HG03378 (cell line): ENCODE results near the gene NKX2-3.

ENCODE experiments used
- ATAC-seq: cut with Tn5 transposase; IDR thresholded peaks from one replicate; pipeline ENCODE4 v1.9.1; 2021; ENCODE audit warnings: mild to moderate bottlenecking, moderate library complexity; ENCODE audit not compliant: unreplicated experiment

The NKX2-3 gene

DNA sequence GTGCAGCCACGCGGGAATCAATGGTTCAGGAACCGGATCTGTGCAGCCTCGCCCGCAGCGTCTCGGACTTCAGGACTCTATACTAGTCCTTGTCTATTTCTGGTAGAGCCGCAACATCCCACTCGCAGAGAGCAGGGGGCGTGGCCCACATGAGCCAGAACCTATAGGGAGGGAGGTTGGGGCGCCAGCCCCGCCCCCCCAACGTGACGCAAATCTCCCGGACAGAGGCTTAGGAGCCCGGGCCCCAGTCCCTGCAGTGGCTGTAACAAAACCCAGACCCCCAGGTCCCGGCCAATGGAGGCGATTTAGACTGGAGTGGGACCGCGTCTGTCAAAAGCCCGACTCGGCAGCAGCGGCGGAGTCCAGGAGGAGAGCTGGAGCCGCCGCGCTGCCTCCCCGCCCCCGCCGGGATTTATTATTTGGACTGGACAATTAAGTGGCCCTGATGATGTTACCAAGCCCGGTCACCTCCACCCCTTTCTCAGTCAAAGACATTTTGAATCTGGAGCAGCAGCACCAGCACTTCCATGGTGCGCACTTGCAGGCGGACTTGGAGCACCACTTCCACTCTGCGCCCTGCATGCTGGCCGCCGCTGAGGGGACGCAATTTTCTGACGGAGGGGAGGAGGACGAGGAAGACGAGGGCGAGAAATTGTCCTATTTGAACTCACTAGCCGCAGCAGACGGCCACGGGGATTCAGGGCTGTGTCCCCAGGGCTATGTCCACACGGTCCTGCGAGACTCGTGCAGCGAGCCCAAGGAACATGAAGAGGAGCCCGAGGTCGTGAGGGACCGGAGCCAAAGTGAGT, at the start of gene NKX2-3:
Gene NKX2-3 (plus strand): TSS at position 256 of the 809 bp plus-strand sequence. CDS start 190 bp downstream, at position 446.
- peak; percentile 65 for ATAC-seq

DNA sequence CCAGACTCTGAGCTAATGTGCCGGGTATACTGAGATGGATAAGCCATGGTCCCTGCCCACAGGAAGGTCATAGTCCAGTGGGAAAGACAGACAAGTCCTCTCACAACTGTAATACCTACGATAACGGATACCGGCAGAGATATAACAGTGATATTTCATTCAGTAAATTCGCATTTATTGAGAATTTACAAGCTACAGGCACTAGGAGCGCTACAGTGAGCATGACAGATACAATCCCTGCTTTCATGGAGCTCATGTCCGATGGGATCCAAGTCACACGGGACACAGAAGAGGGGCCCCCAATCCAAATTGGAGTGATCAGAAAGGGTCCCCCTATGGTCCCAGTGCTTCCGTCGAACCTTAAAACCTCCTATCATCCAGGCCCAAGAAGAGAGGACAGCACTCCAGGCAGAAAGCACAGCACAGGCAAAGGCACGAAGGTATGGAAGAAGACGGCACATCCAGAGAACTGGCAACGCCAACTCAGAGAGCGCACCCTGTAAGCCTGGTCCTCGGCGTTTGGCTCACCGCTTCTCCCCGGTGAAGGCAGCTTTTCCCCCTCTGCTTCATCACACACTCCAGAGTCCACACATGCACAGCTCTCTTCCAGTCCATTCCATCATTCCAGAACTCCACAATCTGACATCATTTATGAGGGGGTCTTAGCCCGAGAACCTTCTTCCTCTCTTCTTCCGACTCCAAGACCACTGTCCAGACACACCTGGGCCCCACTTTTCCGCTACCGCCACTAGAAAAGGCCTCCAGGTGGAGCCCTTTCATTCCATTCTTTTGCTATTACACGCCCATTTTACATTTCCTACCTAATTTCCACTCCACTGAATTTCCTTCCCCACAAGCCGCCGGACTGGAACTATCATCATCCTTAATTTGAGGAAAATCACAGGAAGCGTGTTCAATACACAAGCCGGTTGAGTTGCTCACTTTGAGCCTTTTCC, 47.8 kb upstream of the NKX2-3 start:
- no peak for ATAC-seq

DNA sequence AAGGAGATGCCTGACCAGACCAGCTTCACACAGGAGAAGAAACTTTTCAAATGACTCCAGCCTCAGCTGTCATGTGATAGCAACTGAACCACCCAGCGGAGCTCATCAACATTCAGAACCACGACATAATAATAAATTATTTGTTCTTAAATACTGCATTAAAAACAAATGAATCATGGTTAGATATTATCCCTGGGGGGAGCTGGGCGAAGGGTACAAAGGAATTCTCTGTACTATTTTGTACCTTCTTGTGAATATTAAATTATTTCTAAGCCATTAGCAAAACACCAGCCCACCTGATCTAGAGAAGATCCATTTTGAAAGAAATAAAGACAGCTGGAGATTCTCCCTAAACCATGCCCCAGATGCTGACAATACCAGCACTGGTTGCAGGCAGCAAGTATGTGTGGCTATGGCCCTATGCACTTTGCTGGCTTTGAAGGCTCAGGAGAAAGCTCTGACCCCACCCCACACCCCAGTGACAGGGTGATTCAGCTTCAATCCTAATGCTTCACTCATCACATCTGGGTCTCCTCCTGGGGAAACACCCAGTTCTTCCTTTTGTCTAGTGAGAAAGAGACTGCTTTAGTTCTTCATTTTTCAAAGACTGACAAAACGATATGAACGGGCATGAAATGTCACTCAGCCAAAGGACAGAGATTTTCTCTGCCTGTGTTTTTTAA, 45.5 kb upstream of the NKX2-3 start:
- no peak for ATAC-seq

DNA sequence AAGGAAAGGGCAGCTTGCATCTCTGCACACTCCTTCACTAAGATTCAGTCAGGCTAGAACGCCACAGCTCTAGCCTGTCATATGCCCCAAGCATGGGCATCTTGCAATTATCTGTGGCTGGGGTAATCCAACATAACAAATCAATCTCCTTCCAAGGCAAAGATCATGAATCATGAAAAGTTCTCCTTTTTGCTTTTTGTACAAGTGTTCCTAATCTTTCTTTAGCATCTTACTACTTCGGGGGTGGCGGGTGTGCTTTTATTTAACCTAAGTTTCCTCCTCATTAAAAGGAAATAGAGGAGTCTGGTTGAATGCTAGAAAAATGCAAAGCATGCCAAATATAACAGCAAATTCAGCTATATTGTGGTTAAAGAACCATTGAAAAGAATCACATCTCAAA, 43.5 kb upstream of the NKX2-3 start:
- no peak for ATAC-seq

DNA sequence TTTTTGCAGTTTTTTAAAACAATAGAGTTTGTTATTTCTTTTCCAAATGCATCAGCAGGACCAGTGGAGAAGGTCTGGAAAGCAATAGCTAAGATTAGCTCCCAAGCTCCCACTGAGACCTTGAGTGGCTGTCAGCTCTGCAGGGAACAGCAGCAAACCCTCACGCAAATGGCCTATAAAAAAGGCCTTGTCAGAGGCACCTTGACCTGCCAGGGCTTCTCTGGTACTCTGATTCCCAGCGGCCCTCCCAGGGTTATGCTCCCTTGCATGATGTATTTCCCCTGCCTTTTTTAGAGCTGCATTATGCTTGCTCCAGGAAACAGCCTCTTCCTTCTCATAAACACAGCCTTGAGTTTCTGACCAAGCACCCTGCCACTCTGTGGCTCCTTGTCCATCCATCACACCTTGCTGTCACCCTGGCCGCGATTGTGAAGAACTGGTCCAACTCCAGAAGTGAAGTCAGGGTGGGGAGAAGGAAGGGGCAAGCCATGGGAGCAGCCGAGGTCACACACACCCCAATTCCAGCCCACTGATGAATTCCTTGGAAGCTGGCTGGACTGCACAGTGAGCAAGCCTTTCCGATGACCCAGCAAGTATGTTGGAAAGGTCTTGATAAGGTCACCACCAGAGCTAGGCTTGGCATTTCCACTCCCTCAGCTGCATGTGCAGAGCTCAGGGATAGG, 35.3 kb upstream of the NKX2-3 start:
- no peak for ATAC-seq

DNA sequence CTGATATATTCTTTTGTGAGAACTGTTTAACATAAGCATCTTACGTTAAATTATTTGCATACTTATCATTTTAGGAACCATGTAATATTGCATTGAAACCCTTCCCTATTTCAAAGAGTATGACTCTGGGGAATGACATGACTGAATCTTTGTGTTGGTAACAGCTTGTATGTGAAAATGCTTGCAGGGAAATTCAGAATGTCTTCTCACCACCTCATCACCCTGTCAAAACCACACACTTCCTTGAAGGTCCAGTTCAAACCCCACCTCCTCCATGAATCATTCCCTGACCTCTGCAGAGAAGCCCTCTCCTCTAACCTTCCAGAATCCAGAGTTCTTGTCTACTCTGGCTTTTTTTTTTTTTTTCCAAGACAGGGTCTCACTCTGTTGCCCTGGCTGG, 26.3 kb upstream of the NKX2-3 start:
- ATAC-seq, result no peak

DNA sequence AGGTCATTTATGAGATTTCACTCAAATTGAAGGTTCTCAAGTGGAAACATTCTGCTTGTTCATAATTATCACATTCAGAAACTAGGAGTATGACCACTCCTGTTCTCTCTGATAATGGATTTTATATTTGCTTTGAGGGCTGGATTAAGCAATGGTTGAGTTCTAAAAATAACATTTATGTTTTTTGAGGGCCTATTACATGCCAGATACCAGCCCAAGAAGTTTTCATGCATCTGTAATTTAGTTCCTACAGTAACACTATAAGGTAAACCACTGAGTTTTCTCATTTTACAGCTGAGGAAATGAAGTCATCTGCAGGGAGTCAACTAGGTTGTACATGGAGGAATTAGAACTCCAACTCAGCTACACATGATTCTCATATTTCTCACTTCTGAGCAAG, 25.5 kb upstream of the NKX2-3 start:
- no peak for ATAC-seq

DNA sequence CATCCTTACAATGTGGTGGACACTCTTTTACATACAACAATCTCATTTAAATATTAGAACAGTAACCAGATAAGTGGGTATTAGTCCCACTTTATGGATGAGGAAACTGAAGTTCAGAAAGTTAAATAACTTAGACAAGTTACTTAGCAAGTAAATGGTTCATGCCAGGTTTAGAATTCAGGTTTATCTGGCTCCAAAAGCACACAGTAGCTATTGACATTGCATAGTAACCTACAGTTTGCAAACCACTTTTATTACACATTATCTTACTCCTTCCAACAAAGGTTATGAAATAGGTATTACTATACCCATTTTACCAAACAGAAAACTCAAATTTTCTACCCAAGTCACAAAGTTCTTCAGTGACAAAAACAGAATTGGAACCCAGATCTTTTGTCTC, 19.7 kb upstream of the NKX2-3 start:
- no peak for ATAC-seq

DNA sequence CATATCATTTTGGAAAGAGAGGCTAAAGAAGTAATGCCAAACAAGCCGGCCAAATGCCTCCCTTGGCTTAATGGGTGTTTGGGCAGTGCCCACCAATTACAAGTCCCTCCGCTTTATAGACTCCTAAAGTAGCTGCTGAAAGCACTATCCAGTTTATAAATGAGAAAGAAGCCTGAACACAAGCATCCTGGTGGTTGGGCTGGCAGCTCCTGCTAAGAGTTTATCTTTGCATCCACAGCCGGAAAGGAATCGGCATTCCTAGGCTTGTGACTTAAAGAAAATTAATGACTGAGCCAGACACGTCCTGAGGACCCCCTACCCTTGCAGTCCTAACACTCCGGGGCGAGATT, 13.1 kb upstream of the NKX2-3 start:
- no peak for ATAC-seq

DNA sequence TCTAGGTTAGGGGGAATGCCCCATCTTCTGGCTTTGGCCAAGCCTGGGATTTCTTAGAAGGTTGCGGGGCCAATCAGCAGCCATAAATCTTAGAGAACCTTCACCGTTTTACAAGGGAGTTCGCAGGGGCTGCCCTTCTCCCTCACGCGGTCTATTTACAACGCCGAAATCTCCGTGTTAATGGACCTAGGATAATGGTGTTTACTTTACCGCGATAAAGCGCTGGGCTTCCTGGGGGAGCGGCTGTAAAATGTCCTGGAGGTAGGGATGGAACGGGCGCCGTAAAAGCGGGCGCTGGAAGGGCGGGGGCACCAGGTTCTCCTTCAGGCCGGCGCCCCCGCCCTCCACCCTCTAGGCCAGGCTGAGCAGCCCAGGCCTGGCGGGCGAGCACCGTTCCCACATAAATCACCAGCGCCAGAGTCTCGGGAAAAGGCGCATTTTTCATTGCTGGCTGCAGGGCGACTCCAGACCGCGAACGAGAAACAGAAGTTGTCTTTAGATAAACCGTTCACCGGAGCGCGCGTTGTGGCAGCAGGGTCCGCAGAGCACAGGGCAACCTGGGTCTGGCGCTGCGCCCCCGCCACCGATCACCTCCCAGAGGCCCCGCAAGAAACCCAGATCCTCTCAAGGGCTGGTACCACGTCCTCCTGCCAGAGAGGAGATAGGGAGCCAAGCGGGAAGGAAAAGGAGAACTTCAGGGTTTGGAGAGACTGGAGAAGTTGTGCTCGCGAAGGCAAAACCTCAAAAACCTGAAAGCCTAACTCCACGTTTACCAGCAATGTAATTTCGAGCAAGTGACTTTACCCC, 12.5 kb upstream of the NKX2-3 start:
- no peak for ATAC-seq

DNA sequence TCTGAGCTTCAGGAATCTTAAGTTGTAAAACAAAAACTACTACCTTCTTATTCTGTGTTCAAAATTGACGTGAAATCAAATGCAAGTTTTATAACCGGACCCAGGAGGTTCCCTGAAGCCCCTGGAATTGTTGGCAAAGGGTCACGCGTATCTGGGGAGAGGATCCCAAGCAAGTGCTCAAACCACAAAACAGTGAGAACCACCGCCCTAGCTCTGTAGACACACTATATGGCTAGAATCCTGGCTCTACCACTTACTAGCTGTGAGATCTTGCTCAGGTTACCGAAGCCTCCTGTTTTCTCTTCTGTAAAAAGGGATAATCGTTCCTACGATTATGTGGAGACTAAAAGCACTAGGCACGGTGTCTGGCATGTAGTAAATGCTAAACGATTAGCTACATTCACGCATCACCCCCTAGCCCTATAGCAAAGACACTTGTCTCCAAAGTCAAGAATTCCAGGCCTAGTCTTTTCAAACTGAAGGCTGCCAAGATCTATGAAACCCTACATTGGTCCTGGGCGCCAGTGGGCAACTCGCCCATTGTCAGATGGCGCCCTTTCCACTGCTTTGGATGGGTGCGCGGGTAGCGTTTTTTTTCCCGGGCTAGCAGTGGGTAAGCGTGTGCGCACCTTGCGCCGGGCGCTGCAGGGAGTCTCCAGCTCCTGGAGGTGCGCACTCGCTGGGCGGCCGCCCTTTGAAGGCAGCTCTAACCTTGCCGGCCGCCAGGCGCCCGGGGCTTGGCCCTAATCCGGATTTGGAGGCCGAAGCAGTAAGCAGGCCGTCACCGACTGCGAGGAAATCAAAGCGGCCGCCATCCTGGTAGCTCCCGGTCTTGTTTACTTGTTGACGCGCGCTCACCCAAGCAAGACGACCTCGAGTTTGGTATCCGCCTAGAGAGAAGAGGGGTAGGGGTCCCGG, 11.6 kb upstream of the NKX2-3 start:
- no peak for ATAC-seq

DNA sequence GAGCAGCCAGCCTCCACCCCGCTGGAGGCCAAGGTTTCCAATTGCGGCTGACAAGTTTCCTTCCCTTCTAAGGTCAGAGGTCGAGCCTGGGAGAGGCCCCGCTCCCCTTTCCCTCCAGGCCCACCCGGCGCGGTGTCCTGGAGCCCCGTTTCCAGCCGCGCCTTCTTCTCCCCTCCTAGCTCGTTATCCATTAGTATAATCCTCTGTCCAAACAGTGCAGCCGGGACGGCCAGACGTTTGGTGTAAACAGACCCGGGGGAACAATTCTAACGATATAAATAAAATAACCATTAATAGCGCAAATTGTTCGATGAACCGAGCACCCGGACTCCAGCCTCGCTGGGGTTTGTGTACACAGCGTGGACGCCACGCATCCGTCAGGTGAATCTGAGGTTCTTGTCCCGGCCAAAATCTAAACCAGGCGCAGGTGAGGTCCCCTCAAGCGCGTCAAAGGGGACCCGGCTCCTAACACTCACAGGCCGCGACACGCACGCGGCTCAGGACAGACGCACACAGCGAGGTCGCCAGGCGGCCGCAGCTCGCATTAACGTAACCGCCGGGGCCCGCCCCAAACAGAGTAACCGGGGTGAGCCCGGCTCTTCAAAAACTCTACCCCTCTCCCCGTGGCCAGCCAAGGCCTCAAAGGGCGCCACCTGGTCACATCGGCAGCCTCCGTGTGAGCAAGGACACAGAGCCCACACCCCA, 10.8 kb upstream of the NKX2-3 start:
- ATAC-seq, result no peak

DNA sequence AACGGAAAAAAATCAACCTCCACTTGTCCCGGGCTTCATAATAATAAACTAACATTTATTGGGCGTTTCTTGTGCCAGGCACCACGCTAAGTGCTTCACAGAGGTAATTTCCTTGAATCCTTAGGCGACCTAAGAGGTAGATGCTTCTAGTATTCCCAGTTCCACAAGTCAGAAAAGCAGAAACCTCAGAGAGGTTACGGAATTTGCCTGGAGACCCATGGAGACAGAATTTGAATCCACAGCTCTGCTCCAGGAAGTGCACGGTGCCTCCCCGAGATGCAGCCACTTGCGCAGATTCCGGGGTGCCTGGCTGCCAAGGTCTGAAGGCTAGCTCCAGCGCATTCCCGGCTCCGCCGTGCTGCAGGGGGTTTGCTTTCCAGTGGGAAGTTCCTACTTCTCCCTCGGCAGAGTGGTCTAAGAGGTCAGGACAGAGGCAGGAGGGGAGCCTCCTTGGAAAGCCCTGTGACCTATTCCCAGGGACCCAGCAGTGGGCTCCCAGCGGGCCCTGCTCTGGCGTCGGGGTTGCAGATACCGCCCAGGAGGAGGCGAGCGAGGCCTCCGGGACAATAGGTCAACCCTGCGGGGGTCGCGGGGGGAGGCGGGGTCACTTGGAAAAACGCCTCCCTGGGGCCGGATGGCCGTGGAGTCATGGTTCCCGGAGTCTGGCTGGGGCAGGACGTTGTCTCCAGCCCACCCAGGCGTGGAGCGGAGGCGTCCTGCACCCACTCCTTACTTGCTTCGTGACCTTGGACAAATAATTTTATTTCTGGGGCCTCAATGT, 10.1 kb upstream of the NKX2-3 start:
- ATAC-seq, result no peak

DNA sequence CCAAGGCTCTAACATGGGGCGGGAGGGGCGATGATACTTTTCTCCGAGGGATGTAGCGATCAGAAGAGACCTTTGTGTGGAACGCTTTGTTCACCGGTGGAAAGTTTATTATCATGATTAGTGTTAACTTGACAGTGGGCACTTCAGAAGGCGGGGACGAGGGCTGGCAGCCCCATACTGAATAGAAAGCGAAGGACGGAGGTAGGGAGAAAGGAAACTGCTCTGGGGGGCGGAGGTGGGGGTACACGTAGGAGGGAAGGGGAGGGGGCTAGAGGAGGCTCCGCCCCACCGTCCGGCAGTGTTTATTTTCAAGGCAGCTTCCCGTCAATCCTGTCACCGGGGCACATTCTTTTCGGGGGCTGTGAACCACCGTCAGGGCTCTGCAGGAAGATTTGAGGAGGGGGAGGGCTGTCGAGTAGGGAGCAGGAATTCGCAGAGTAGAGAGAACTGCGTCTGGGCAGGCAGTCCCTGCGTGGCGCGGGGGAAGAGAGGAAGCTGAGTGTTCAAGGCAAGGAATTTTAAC, 9.4 kb upstream of the NKX2-3 start:
- ATAC-seq, result no peak

DNA sequence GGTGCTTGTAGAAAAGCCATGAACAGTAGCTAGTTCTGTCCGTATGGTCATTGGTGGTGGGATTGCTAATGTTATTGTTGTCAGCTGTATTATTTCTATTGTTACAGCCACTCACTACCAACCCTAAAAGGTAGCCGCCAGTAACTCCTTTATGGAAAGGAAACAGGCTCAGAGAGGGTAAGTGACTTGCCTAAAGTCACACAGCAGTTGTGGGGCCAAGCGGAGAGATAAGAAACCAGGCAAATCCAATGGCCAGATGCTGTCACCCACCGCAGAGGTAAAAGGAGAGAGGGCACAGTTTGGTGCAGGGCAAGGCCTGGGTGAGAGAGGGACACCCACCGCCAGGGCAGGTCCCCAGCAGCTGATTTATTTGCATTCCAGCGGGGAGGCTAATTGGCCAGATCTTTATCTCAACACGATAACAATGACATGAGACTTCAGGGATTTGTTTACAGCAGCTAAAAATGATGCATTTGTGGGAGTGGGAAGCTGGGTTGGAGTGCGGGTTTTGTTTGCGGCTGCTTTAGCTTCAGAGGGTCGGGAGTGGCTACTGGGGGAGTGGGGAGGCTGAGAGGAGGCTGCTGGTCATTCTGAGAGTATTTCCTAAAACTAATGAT, 8.6 kb upstream of the NKX2-3 start:
- no peak for ATAC-seq

DNA sequence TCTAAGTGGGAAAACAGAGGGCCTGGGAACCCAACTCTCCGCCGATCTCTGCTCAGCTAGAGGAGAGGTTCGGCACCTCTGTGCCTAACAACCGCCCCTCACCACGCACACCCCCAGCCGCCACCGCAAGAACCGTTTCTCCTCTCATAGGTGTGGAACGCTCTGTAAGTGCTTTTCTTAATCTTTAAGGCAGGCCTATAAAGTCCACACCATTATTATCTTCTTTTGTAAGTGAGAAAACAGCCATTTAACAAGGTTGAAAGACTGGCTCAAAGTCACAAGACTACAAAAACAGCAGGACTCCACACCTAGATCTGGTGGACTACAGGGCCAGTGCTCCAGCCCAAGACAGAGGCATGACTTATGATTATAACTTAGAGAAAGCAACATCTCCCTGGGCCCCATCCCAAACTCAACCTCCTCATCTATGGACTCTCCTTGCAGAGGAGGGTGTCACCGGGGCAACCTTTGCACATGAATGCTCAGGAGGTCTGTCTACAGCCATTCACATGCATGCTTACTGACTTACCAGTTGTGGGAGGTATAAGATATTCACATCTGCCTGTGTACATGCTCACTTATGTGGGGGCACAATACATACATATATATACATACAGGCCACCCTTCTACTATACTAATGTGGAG, 7.9 kb upstream of the NKX2-3 start:
- no peak for ATAC-seq
